Dermis blood vessel endothelial cell (primary cell): Measurements from ENCODE around the gene RALGPS1. TPM values are rescaled to one million over a fixed set of nuclear protein-coding genes. Genes with fewer than 3 reads are reported as not detected.

Experiments
- DNase-seq: peaks from one replicate; pipeline ENCODE4 v3.0.0; 2010
- total RNA-seq: library from RNA; depleted of rRNA; stranded (reverse); fragments of >200 nt; gene quantifications from 2 replicates; pipeline ENCODE4 v1.2.3, GENCODE V29; 2014

Gene RALGPS1
- total RNA-seq, 1 donor from 2014 or later = 3.1 TPM

- DNase-seq = no peak
Observed at GRCh38 chr9:127231666-127232065, 317.1 kb downstream of the RALGPS1 start.

- no peak for DNase-seq
Observed at GRCh38 chr9:127232833-127233549, 318.4 kb downstream of the RALGPS1 start.

GRCh38 chr9:127233550-127233949, 319.0 kb downstream of the RALGPS1 start:
- no peak for DNase-seq

DNA sequence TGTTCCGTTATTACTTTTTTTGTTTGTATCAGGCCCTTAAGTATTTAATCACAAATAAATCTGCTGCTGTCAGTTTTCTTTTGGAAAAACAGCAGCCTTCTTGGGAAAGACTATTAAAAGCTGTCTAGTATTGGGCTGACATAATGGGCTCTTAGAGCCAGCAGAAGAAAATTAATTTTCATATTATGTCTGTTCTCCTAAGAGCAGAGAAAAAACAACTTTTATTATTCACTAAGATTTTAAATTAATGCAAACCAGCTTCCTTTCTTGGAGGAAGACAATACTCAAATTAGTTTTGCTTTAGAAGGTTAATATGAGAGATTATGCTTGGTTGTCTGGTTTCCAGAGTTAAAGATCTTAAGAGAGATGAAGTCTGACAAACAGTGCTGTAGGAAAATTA, 319.4 kb downstream of the RALGPS1 start:
- no peak for DNase-seq

- DNase-seq = no peak
Observed at GRCh38 chr9:127237801-127238200, 323.2 kb downstream of the RALGPS1 start.

DNA sequence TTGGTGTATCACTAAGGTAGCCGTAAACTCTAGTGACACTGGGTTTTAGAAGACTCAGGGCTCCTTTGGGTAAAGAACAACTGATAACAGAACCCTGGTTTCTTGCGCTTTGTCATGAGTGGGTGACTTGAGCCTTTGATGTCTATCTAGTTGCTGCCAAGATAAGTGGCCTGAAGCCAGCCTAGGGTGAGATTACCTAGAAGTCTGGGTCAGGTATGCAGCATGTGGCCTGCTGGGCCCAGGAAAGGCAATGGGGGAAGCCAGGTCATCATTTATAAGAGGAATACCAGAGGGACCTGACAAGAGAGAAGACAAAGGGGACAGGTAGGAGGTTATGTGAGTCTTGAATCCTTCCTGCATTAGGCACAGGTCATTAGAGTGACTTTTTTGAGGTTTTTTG, 326.8 kb downstream of the RALGPS1 start:
- no peak for DNase-seq

DNA sequence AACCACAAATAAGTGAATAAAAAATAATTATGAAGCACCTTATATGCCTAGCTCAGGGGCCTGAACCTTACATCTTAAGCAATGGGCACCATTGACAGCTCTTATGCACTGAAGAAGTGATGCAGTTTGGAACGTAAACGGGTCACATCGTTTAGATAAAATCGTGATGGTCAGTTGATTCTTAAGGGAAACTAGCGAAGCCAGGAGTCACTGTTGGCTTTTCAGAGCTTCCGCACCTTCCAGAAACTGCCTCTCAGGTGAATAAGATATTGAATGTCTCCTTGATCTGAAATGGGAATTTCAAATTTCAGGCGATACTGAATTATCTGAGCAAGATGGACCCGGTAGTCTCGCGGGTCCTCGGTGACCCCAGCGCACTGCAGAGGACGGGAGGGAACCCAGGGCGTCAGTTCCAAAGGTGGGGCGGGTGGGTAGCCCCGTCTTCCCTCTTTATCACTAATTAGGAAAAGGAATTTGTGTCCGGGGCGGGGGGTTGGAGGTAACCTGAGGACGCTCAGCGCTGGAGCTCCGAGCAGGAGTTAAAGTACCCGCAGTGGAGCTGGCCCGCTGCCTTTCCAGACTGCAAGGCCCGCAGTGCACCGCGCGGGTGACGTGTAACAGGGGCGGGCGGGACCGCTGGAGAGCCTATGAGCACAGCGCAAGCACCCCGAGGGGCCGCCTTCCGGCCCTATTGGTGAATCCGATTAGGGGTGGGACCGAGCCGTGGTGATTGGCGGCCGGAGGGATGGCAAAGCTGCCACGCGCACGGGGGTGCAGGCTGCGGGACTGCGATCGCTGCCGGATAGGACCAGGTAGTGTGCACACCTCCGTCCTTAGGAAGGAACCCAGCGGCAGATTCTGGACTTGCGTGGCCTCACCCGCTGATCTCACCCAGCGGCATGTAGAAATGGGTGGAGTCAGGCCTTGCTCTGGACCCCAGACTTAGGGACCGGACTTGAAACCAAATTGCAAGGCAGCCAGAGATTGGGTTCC, 330.3 kb downstream of the RALGPS1 start:
- peak; percentile 96 for DNase-seq

DNA sequence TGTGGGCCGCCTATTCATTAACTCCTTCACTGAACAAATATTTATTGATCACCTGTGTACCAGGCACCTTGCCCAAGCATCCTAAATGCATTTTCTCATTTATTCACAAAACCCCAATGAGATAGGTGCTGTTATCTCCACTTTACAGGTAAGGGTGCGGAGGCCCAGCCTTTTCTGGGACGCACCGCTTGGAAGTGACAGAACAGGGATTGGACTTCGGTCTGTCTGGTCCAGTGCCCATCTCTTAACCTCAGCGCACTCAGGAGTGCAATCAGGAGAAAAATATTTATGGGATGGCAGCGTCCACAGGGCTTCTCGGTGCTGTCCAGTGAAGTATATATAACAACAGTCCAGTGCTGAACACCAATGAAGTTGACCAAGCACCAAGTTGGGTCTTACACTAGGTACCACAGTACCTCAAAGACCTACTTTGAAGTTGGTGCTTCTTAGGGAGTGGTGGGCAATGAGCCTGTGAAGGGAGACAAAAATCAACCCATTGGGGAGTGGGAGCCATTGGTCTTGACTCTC, 331.1 kb downstream of the RALGPS1 start:
- DNase-seq = no peak

DNA sequence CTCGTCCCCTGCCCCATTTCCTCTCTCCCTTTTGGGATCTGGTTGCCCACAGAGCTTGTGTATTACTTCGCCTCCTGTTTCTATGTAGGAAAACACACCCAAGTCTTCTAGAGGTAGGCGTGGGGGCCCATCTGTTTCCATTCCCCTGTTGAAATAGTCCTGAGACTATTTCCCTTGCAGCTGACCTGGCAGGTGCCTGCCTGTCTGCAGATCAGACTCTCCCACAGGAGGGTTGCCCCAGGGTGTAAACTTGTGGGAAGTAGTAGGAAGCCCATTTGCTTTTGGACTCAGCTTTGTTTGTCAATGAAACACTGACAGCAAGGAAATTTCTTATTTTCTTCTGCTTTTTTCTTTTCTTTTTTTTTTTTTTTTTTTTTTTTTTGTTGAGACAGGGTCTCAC, 333.7 kb downstream of the RALGPS1 start:
- DNase-seq = no peak

DNA sequence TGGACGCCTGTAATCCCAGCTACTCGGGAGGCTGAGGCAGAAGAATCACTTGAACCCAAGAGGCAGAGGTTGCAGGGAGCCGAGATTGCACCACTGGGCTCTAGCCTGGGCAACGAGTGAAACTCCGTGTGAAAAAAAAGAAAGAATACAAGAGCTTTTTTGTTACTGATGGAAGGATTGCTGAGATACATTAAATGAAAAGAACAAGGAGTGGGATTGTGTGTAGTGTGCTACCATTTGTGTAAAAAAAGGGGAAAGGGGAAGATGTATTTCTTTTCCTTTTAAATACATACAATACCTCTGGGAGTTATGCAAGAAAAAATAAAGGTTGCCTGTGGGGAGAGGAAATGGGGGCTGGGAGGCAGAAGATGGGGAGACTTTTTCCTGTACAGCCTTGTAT, 335.3 kb downstream of the RALGPS1 start:
- DNase-seq = no peak

GRCh38 chr9:127250896-127251391, 336.4 kb downstream of the RALGPS1 start:
- no peak for DNase-seq

DNA sequence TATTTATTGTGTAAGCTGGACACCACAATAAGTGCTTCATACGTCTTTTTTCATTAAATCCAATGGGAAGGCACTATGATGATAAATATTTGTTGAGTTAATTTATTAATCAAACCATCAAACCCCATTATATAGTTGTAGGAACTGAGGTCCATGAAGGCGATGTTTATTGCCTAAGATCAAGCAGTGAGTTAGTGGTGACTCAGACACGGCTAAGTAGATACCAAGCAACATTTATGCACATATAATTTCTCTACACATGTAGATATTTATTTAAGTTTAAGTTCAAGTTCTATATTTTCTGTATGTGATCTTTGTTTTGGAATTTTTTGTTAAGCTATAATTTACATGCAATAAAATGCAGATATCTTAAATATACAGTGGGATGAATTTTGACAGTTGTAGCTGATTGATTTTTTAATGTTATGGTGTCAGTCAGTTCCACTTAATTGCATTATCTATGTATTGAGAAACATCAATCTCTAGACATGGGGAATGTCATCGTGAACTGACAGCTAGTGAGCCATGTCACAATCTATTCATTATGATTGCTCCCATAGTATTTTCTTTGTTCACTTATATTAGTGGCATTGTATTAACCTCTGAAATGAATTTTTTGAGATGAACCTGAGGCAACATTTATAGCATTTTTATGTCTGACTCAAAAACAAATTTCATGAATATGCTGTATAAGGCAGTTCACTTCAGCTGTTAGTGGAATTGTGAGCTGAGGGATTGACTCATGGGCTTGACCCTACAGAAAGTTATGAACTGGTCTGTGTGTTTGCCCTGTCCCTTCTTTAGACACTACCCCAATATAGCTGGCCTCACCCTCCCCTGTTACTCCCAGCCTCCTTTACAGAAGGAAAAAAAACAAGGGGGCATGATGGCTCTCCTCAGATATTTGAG, 338.1 kb downstream of the RALGPS1 start:
- DNase-seq = no peak

DNA sequence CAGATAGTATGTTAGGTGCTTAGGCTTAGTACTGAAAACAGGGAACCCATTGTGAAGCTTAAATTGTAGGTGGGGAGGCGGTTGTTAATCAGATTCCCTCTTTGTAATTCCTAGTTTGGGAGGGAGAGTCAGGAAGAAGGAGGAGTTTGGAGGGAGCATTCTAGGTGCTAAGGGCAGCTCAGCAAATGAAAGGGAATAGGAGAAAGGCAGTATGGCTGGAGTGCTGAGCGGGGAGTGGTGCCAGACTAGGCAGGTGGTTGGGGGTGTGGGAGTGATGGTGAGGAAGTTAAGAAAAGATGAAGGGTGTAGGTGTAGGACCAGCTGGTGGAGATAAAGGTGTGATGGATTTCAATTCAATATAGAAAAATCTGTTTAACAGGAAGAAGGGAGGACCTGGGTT, 338.9 kb downstream of the RALGPS1 start:
- no peak for DNase-seq

GRCh38 chr9:127255692-127256091, 341.1 kb downstream of the RALGPS1 start:
- DNase-seq = no peak

- DNase-seq = no peak
Observed at GRCh38 chr9:127256324-127256723, 341.7 kb downstream of the RALGPS1 start.

DNA sequence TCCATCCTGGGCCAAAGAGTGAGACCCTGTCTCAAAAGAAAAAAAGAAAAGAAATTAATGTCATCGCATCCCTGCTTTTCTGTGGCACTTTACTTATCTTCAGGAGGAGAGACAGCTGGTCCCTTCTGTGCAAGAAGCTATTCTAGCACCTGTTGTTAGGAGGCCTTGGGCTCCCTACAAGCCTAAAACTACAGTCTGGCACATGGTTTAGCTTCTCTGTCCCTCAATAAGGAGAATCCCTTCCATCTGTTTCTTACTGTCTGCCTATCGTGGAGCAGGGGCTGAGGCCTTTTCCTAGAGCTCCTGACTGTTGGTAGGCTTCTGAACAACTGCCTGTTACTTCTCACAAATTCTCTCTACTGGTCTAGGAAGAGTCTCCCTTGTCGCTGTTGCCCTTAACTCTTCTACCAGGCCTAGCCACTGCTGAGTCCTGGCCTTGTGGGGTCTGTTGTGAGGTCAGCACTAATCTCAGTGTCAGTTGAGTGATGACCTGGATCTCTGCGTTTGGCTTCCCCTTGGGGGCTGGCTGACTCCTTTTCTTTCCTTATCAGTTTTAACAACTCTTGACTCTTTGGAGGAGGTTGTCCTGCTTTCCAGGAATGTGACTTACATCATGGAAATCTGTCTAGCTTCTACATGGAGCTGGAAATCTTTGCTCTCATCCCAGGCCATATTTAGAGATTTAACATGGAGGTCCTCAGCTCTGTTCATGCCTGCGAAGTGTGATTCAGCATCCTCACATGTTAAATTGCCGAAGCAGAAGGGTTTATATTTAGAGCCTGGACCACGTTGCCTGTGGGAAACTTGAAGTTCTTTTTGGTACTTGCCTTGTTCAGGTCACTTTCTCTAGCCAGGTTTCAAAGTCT, 344.3 kb downstream of the RALGPS1 start:
- no peak for DNase-seq

DNA sequence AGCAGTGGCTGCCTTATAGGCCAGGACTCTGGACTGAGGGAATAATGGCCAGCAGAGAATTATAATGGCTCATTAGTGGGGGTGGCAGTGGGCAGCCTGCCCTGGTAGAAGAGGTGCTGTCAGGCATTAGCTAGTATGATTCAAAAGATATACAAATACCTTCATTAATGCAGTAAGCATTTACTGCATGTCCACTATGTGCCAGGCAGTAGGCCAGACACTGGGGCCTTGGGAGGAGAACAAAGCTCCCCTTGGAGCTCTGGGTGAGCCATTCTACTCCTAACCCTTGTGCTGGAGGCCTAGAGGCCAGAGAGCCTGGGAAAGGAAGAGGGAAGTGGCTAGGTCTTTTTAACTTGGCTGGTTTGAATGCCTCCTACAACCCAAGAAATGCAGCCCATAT, 348.0 kb downstream of the RALGPS1 start:
- DNase-seq = no peak

- no peak for DNase-seq
Observed at GRCh38 chr9:127263237-127263636, 348.7 kb downstream of the RALGPS1 start.

GRCh38 chr9:127263664-127264063, 349.1 kb downstream of the RALGPS1 start:
- no peak for DNase-seq

- no peak for DNase-seq
Observed at GRCh38 chr9:127264462-127265219, 350.1 kb downstream of the RALGPS1 start, which contains the start of gene GARNL3. Gene GARNL3, plus strand, starts transcription at chr9:127264774. Its CDS starts 104 bp downstream, at chr9:127264878.
